K562 (cell line): ENCODE results near the gene GJA4. TPM values are rescaled to one million over a fixed set of nuclear protein-coding genes. Genes with fewer than 3 reads are reported as not detected.

Source experiments
- ATAC-seq: fragments of 200-7000 bp; cut with Tn5 transposase; 3 replicates; pipeline ENCODE4 v1.9.1; 2020; ENCODE audit warnings: moderate library complexity
- BruUV-seq: library from RNA; stranded (reverse); fragments of 400-500 nt; replicated peaks from 2 replicates; lab custom pipeline; 2021; lab: Mats Ljungman, UMichigan
- CTCF ChIA-PET: fragments of 300-600 bp; formaldehyde crosslinking; extraction: SDS; loops from one replicate; lab custom pipeline; 2021; ENCODE audit warnings: low intra/inter-chr PET ratio; lab: Yijun Ruan, JAX
- POLR2A ChIA-PET: fragments of 300-600, 350-650 bp; sonication (Branson Sonifier 250); formaldehyde crosslinking; extraction: SDS; loops from one replicate; lab custom pipeline; 2021; ENCODE audit warnings: antibody characterized with exemption, inconsistent platforms; lab: Yijun Ruan, JAX
- DNase-seq, 4 experiments: peaks; one replicate each; pipeline versions ENCODE4 v3.0.0 to v3.0.0-alpha.2; 2011 to 2018; ENCODE audit warnings: low spot score in 3 of 4, mixed read lengths in 3 of 4; ENCODE audit errors: extremely low read depth in 1 of 4
- FAIRE-seq: peaks from 2 replicates; lab custom pipeline; 2011; peaks lifted over from hg19 to GRCh38; lab: Jason Lieb, UNC
- H2AFZ ChIP-seq: 2 replicates; pipeline ENCODE4 v1.6.0; 2011; ENCODE audit warnings: low read depth, low read length, control low read depth, inconsistent platforms
- H3K27ac ChIP-seq: fragments of 200-600 bp; 3 replicates; pipeline ENCODE4 v1.8.0; 2011; ENCODE audit warnings: low read depth, mild to moderate bottlenecking, control low read depth, inconsistent platforms, low read length, moderate library complexity, mixed read lengths; ENCODE audit errors: extremely low read depth
- H3K27me3 ChIP-seq, 2 experiments: fragments of 300-600 bp in 1 of 2; 2 replicates in 1 of 2; 3 replicates in 1 of 2; pipeline versions ENCODE4 v1.6.0 to v1.8.0; 2011; ENCODE audit warnings: inconsistent platforms in 2 of 2, low read length in 2 of 2, mild to moderate bottlenecking in 1 of 2, mixed read lengths in 1 of 2, moderate library complexity in 1 of 2; ENCODE audit not compliant: control insufficient read depth in 2 of 2, insufficient read depth in 2 of 2
- H3K36me3 ChIP-seq: fragments of 300-600 bp; 3 replicates; pipeline ENCODE4 v1.8.0; 2011; ENCODE audit warnings: mild to moderate bottlenecking, low read length, inconsistent platforms; ENCODE audit not compliant: control insufficient read depth, insufficient read depth
- H3K4me1 ChIP-seq, 2 experiments: fragments of 200-600 bp in 1 of 2; replicated peaks in 1 of 2; 2 replicates in 1 of 2; 3 replicates in 1 of 2; pipeline versions ENCODE4 v1.5.1 to v1.8.0; 2011; ENCODE audit warnings: inconsistent platforms in 2 of 2, low read length in 2 of 2, mild to moderate bottlenecking in 1 of 2, mixed read lengths in 1 of 2, moderate library complexity in 1 of 2; ENCODE audit not compliant: control insufficient read depth in 2 of 2, insufficient read depth in 2 of 2
- H3K4me2 ChIP-seq: 2 replicates; pipeline ENCODE4 v1.6.1; 2011; ENCODE audit warnings: low read length, control low read depth, inconsistent platforms, mixed read lengths; ENCODE audit not compliant: insufficient read depth
- H3K4me3 ChIP-seq: fragments of 200-600 bp; sonication (generic), shearing (Covaris generic); 2 replicates; pipeline ENCODE4 v1.5.1; 2016; ENCODE audit warnings: control low read depth, inconsistent platforms
- H3K79me2 ChIP-seq: fragments of 200-600 bp; 3 replicates; pipeline ENCODE4 v1.8.0; 2011; ENCODE audit warnings: low read length, inconsistent platforms; ENCODE audit not compliant: control insufficient read depth, insufficient read depth
- H3K9ac ChIP-seq, 2 experiments: 2 replicates each; pipeline versions ENCODE4 v1.6.0 to v1.6.1; 2011; ENCODE audit warnings: low read depth in 2 of 2, low read length in 2 of 2, control low read depth in 1 of 2, inconsistent platforms in 1 of 2, mild to moderate bottlenecking in 1 of 2, mixed read lengths in 1 of 2; ENCODE audit not compliant: insufficient read depth in 1 of 2
- H3K9me1 ChIP-seq: one replicate; pipeline ENCODE4 v1.6.0; 2011; ENCODE audit warnings: inconsistent platforms, mild to moderate bottlenecking, low read length, moderate library complexity; ENCODE audit not compliant: control insufficient read depth, insufficient read depth
- H3K9me3 ChIP-seq: replicated peaks from 2 replicates; pipeline ENCODE4 v1.5.1; 2011; ENCODE audit warnings: low read depth, low read length, inconsistent platforms; ENCODE audit not compliant: control insufficient read depth, insufficient read depth
- H4K20me1 ChIP-seq: replicated peaks from 2 replicates; pipeline ENCODE4 v1.6.1; 2011; ENCODE audit warnings: low read length, inconsistent platforms, mixed read lengths; ENCODE audit not compliant: control insufficient read depth, insufficient read depth
- CBX5 ChIP-seq: IDR thresholded peaks from 2 replicates; pipeline ENCODE4 v1.6.1; 2014; ENCODE audit warnings: low read depth, borderline replicate concordance
- CHD1 ChIP-seq: fragments of 200-600 bp; sonication (generic); IDR thresholded peaks from one replicate; pipeline ENCODE4 v1.6.1; 2012; ENCODE audit warnings: mild to moderate bottlenecking, moderate library complexity, low read length, inconsistent platforms
- KLF16 ChIP-seq: IDR thresholded peaks from 2 replicates; pipeline ENCODE4 v1.6.1; 2016; ENCODE audit warnings: antibody characterized with exemption
- MTA2 ChIP-seq: fragments of 450-650 bp; IDR thresholded peaks from 2 replicates; pipeline ENCODE4 v1.6.1; 2016; ENCODE audit warnings: low read depth
- NR2C1 ChIP-seq, 2 experiments: fragments of 450-650 bp; IDR thresholded peaks; 2 replicates each; pipeline ENCODE4 v1.6.1; 2017; ENCODE audit warnings: mild to moderate bottlenecking in 2 of 2, antibody characterized with exemption in 1 of 2, inconsistent platforms in 1 of 2, missing compliant biosample characterization in 1 of 2, missing genetic modification characterization in 1 of 2
- USF1 ChIP-seq: sonication (generic); formaldehyde crosslinking; IDR thresholded peaks from 2 replicates; pipeline ENCODE4 v1.9.0; 2022; ENCODE audit warnings: mild to moderate bottlenecking, missing genetic modification reagents
- ZBTB33 ChIP-seq: sonication (generic); formaldehyde crosslinking; IDR thresholded peaks from 2 replicates; pipeline ENCODE4 v1.8.1; 2023; ENCODE audit warnings: mild to moderate bottlenecking, missing genetic modification reagents
- ZBTB5 ChIP-seq: fragments of 450-650 bp; IDR thresholded peaks from 2 replicates; pipeline ENCODE4 v1.6.1; 2017; ENCODE audit warnings: antibody characterized with exemption
- ZNF121 ChIP-seq: sonication (generic); formaldehyde crosslinking; conservative IDR thresholded peaks from 2 replicates; pipeline ENCODE4 v1.8.0; 2022; ENCODE audit warnings: missing genetic modification reagents
- ZNF133 ChIP-seq: fragments of 250-450 bp; sonication (Bioruptor Pico); IDR thresholded peaks from 2 replicates; pipeline ENCODE4 v1.4.0; 2020; ENCODE audit warnings: mild to moderate bottlenecking
- ZNF57 ChIP-seq: fragments of 450-650 bp; formaldehyde crosslinking; IDR thresholded peaks from 2 replicates; pipeline ENCODE4 v1.4.0; 2020; ENCODE audit warnings: mild to moderate bottlenecking, moderate library complexity
- WGBS: fragments of 100-300 bp; shearing (Covaris generic); methylation state at CpG from one replicate; pipeline ENCODE4 v1.1.6; 2016; ENCODE audit warnings: low coverage, mixed read lengths; ENCODE audit not compliant: insufficient coverage; ENCODE audit errors: missing lambda C conversion rate; 5-methylcytosine and 5-hydroxymethylcytosine counted together
- in situ Hi-C: fragments of 300-500 bp; cut with MboI; formaldehyde crosslinking; loops from 4 replicates; pipeline ENCODE4 v1.15.0; 2018; ENCODE audit warnings: inconsistent platforms, mixed read lengths
- intact Hi-C: fragments of 100-400 bp; cut with micrococcal nuclease; formaldehyde crosslinking; loops from 2 replicates; pipeline ENCODE4 v1.14.2; 2022
- polyA plus RNA-seq, 8 experiments: library from polyadenylated mRNA; depleted of rRNA in 4 of 8; stranded (reverse) in 5 of 8; unstranded in 3 of 8; fragments of >200 nt; fragmentation: Nextera tagmentation in 2 of 8; fragmentation: Illumina TruSeq in 1 of 8; extraction: Ambion mirVana in 2 of 8; extraction: Trizol in 1 of 8; gene quantifications; 2 replicates each; pipeline versions ENCODE4 v1.2.1 to v1.2.3, GENCODE V29; 2011 to 2014; ENCODE audit warnings: inconsistent platforms in 1 of 8, missing spikeins in 1 of 8
- total RNA-seq, 7 experiments: library from RNA; depleted of rRNA in 6 of 7; stranded (reverse); fragments of >200 nt in 6 of 7; fragmentation: Illumina TruSeq in 2 of 7; extraction: Trizol in 2 of 7; gene quantifications; 2 replicates each; pipeline versions ENCODE4 v1.2.1 to v1.2.3, GENCODE V29; 2011 to 2021; ENCODE audit warnings: low replicate concordance in 1 of 7
- TF ChIP-seq, protein P1 (sequence below): fragments of 450-650 bp; IDR thresholded peaks from 2 replicates; pipeline ENCODE4 v1.6.1; 2018; ENCODE audit warnings: mild to moderate bottlenecking, low read depth; ENCODE audit not compliant: partially characterized antibody
- TF ChIP-seq, protein P2 (sequence below): fragments of 250-450 bp; sonication (Bioruptor Pico); IDR thresholded peaks from 2 replicates; pipeline ENCODE4 v1.4.0; 2020; ENCODE audit warnings: mild to moderate bottlenecking, moderate library complexity

GJA4 gene
- total and polyA plus RNA-seq, 9 of the 15 experiments (the other 6 are each of a cell fraction or from before 2014, with no cell fraction given): 0.16 to 0.24 TPM; not detected in 7

- Histone ChIP-seq H3K4me3 (no peak within 1 kb of the TSS), H2AFZ (no peak within 1 kb of the TSS), H3K79me2 (no peaks in the 10 kb centered on the region), H3K9me1 (no peaks in the 10 kb centered on the region), H3K27me3 (peaks cover 32 to 51% of the 10 kb centered on the region in 2 experiments; a peak in 4 of 5 replicates), H3K4me2 (no peak within 1 kb of the TSS), H4K20me1 (no peaks in the 10 kb centered on the region; the same call in 1 of the 2 replicates), H3K4me1 (no peaks in the 10 kb centered on the region), H3K36me3 (no peaks in the 10 kb centered on the region), H3K9ac (peak within 1 kb of the TSS in 1 of 2 experiments; percentile 32; a peak in 1 of 4 replicates), H3K9me3 (no peaks in the 10 kb centered on the region), H3K27ac (no peak within 1 kb of the TSS)
- intact Hi-C loops: no loop called here
- DNase-seq: no peak
- ATAC-seq: no peak
- CTCF ChIA-PET: no interaction called here
- POLR2A ChIA-PET: interaction anchor here (0.8 to 0.9 kb wide), 2 partner anchors 20 to 30 kb away, joined by 3 read pairs; no protein-coding TSS in a partner anchor
- in situ Hi-C loops: no loop called here
- WGBS: under 1% methylated on average over 10 of the region's 13 CpGs
- BruUV-seq: no TSS peak
- TF ChIP-seq ZNF133 (CRISPR knock-in tag): no peak
- TF ChIP-seq, protein P1, sequence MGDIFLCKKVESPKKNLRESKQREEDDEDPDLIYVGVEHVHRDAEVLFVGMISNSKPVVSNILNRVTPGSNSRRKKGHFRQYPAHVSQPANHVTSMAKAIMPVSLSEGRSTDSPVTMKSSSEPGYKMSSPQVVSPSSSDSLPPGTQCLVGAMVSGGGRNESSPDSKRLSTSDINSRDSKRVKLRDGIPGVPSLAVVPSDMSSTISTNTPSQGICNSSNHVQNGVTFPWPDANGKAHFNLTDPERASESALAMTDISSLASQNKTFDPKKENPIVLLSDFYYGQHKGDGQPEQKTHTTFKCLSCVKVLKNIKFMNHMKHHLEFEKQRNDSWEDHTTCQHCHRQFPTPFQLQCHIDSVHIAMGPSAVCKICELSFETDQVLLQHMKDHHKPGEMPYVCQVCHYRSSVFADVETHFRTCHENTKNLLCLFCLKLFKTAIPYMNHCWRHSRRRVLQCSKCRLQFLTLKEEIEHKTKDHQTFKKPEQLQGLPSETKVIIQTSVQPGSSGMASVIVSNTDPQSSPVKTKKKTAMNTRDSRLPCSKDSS: no peak
- no peak for TF ChIP-seq KLF16
- TF ChIP-seq CBX5: no peak
- TF ChIP-seq ZBTB33 (CRISPR knock-in tag): no peak
- no peak for TF ChIP-seq ZNF121 (CRISPR knock-in tag)
- TF ChIP-seq CHD1: no peak
- TF ChIP-seq ZBTB5: no peak
- no peak for TF ChIP-seq NR2C1 (IDR thresholded peaks at IDR 0.05)
- TF ChIP-seq NR2C1 (tag; IDR thresholded peaks at IDR 0.05): no peak
- TF ChIP-seq ZNF57 (CRISPR knock-in tag): no peak
- TF ChIP-seq USF1 (CRISPR knock-in tag): no peak
- TF ChIP-seq MTA2: no peak
- TF ChIP-seq, protein P2, sequence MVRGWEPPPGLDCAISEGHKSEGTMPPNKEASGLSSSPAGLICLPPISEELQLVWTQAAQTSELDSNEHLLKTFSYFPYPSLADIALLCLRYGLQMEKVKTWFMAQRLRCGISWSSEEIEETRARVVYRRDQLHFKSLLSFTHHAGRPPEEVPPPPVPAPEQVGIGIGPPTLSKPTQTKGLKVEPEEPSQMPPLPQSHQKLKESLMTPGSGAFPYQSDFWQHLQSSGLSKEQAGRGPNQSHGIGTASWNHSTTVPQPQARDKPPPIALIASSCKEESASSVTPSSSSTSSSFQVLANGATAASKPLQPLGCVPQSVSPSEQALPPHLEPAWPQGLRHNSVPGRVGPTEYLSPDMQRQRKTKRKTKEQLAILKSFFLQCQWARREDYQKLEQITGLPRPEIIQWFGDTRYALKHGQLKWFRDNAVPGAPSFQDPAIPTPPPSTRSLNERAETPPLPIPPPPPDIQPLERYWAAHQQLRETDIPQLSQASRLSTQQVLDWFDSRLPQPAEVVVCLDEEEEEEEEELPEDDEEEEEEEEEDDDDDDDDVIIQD (CRISPR knock-in tag): no peak
- no peak for FAIRE-seq
Observed at GRCh38 chr1:34754964-34755637, 37.7 kb upstream of the GJA4 start, which contains the start of gene GJB5. Gene GJB5, plus strand, starts transcription at chr1:34755047. Its CDS starts 2,284 bp downstream, at chr1:34757331.
